ENCODE results near the gene DHDH. TPM values are rescaled to one million over a fixed set of nuclear protein-coding genes. Genes with fewer than 3 reads are reported as not detected.

The DHDH gene
- total RNA-seq, 6 donors from 2014 or later: 1.9 to 6.3 (median 2.8) TPM

DNA sequence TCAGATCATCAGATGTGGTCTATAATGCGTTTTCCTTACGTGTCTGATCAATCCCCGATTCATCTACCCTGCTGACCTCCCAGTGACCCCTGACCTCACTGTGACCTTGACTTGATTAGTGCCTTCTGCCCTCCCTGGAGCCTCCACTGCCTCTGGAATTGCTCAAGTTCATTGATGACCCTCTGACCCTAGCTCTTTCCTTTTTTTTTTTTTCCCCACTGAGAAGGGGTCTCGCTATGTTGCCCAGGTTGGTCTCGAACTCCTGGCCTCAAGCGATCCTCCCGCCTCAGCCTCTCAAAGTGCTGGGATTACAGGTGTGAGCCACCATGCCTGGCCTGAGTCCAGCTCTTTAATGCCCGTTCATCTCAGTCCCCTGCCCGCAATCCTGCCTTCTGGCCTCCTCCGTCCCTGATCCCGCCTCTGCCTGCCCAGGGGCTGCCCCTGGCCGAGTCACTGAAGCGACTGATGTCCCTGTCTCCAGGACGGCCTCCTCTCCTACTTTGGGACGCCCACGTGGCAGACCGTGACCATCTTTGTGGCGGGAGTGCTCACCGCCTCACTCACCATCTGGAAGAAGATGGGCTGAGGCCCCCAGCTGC lies 27.7 kb downstream of the DHDH start:
- no peak overlapping the region for H3K4me3 ChIP-seq
- peak overlapping the region in 3 of 4 donors; percentile 88 to 98 (median 93) for H3K27ac ChIP-seq
- peaks cover 28 to 49% (median 35%) of the 10 kb centered on the region in 4 donors for H3K4me1 ChIP-seq
- peaks cover under 1 to 7% (median 3%) of the 10 kb centered on the region in 4 donors for H3K36me3 ChIP-seq
- H3K9me3 ChIP-seq: no peaks in the 10 kb centered on the region
- ATAC-seq (ENCODE audit: low FRiP score in 2 of 2): no peak
- H3K27me3 ChIP-seq: no peaks in the 10 kb centered on the region
- DNase-seq: peak in 1 of 2 donors; percentile 50
- WGBS, 2 donors: 89 to 90% methylated on average over 19 of the region's 19 CpGs
- TF ChIP-seq CTCF (IDR thresholded peaks at IDR 0.05): no peak
- no peak for TF ChIP-seq EP300 (IDR thresholded peaks at IDR 0.05)
- no peak for TF ChIP-seq POLR2AphosphoS5 (IDR thresholded peaks at IDR 0.05)
- no peak for TF ChIP-seq POLR2A (IDR thresholded peaks at IDR 0.05)

DNA sequence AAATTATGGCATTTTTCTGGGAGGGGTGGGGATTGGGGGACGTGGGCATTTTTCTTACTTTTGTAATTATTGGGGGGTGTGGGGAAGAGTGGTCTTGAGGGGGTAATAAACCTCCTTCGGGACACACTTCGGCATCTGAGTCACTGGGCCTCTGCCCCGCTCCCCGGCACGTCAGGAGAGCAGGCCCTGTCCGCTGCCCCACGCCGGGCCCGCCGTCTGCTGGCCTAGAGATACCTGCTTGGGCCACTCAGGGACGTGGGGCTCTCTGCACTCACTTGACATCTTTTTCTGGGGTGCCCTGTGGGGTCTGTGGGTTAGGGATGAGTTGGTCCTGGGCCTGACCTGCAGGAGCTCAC lies 28.2 kb downstream of the DHDH start:
- H3K4me3 ChIP-seq: no peak overlapping the region
- no peak for TF ChIP-seq POLR2A (IDR thresholded peaks at IDR 0.05)
- no peak for TF ChIP-seq EP300 (IDR thresholded peaks at IDR 0.05)
- TF ChIP-seq POLR2AphosphoS5 (IDR thresholded peaks at IDR 0.05): no peak
- no peak for TF ChIP-seq CTCF (IDR thresholded peaks at IDR 0.05)
- DNase-seq: peak in 1 of 2 donors; percentile 85

GRCh38 chr19:48962029-48962848 lies 28.7 kb downstream of the DHDH start:
- Histone ChIP-seq H3K27ac (peak overlapping the region; percentile 88 to 98 (median 90)), H3K36me3 (peaks cover 11 to 14% (median 13%) of the 10 kb centered on the region in 4 donors), H3K4me3 (peak overlapping the region in 2 of 4 donors; percentile 5 to 38), H3K9me3 (no peaks in the 10 kb centered on the region), H3K27me3 (no peaks in the 10 kb centered on the region), H3K4me1 (peaks cover 38 to 60% (median 45%) of the 10 kb centered on the region in 4 donors)
- ATAC-seq (ENCODE audit: low FRiP score in 2 of 2) (peak; percentile 32 to 65), DNase-seq (peak; percentile 84 to 94)
- TF ChIP-seq POLR2AphosphoS5 (IDR thresholded peaks at IDR 0.05): peak; percentile 49 to 82
- no peak for TF ChIP-seq CTCF (IDR thresholded peaks at IDR 0.05)
- TF ChIP-seq POLR2A (IDR thresholded peaks at IDR 0.05): peak in 2 of 4 donors; percentile 70 to 91
- no peak for TF ChIP-seq EP300 (IDR thresholded peaks at IDR 0.05)
- 43 to 47% methylated on average over 22 of the region's 22 CpGs for WGBS, 2 donors

More for the DNA sequence above, 28.2 kb downstream of the DHDH start:
- H3K4me1 ChIP-seq: peaks cover 32 to 54% (median 39%) of the 10 kb centered on the region in 4 donors
- H3K36me3 ChIP-seq: peaks cover 6 to 8% (median 7%) of the 10 kb centered on the region in 4 donors
- ATAC-seq (ENCODE audit: low FRiP score in 2 of 2): no peak
- H3K9me3 ChIP-seq: no peaks in the 10 kb centered on the region
- peak overlapping the region; percentile 88 to 98 (median 90) for H3K27ac ChIP-seq
- H3K27me3 ChIP-seq: no peaks in the 10 kb centered on the region
- WGBS, 2 donors: 60 to 88% methylated on average over 6 to 12 of the region's 12 CpGs

GRCh38 chr19:48962849-48963165 lies 29.3 kb downstream of the DHDH start:
- Histone ChIP-seq H3K4me3 (peak overlapping the region in 2 of 4 donors; percentile 5 to 38), H3K36me3 (peaks cover 11 to 20% (median 13%) of the 10 kb centered on the region in 4 donors), H3K4me1 (peaks cover 42 to 66% (median 50%) of the 10 kb centered on the region in 4 donors), H3K27me3 (no peaks in the 10 kb centered on the region), H3K27ac (peak overlapping the region; percentile 88 to 98 (median 90)), H3K9me3 (no peaks in the 10 kb centered on the region)
- DNase-seq: no peak
- no peak for TF ChIP-seq CTCF (IDR thresholded peaks at IDR 0.05)
- no peak for ATAC-seq (ENCODE audit: low FRiP score in 2 of 2)
- 12 to 56% methylated on average over 3 to 7 of the region's 7 CpGs for WGBS, 2 donors

Measured in upper lobe of left lung (tissue), 6 donors.